GM11168 (cell line): ENCODE measurements around the gene IL1RAPL1.

Experiments
- in situ Hi-C: fragments of 300-500 bp; cut with MboI; formaldehyde crosslinking; loops from one replicate; pipeline ENCODE4 v1.12.0; 2022; ENCODE audit warnings: low sequenced_read_pairs; ENCODE audit not compliant: unreplicated experiment

IL1RAPL1 gene

GRCh38 chrX:29665532-29665931, 1078.3 kb downstream of the IL1RAPL1 start:
- in situ Hi-C loops, result no loop called here

- in situ Hi-C loops, result no loop called here
Measured at GRCh38 chrX:29666366-29666765, 1079.1 kb downstream of the IL1RAPL1 start.

GRCh38 chrX:29671421-29671820, 1084.2 kb downstream of the IL1RAPL1 start:
- in situ Hi-C loops, result no loop called here

GRCh38 chrX:29687687-29688086, 1100.4 kb downstream of the IL1RAPL1 start:
- in situ Hi-C loops, result no loop called here

GRCh38 chrX:29690061-29690460, 1102.8 kb downstream of the IL1RAPL1 start:
- in situ Hi-C loops, result no loop called here

GRCh38 chrX:29691044-29691443, 1103.8 kb downstream of the IL1RAPL1 start:
- in situ Hi-C loops, result no loop called here

GRCh38 chrX:29693912-29694311, 1106.7 kb downstream of the IL1RAPL1 start:
- in situ Hi-C loops, result no loop called here

GRCh38 chrX:29699239-29699638, 1112.0 kb downstream of the IL1RAPL1 start:
- in situ Hi-C loops, result no loop called here

- in situ Hi-C loops, result no loop called here
Measured at GRCh38 chrX:29707088-29707487, 1119.8 kb downstream of the IL1RAPL1 start.

GRCh38 chrX:29721152-29721551, 1133.9 kb downstream of the IL1RAPL1 start:
- in situ Hi-C loops, result no loop called here

GRCh38 chrX:29724316-29724715, 1137.1 kb downstream of the IL1RAPL1 start:
- in situ Hi-C loops, result no loop called here

GRCh38 chrX:29726811-29727210, 1139.6 kb downstream of the IL1RAPL1 start:
- in situ Hi-C loops, result no loop called here

- in situ Hi-C loops, result no loop called here
Measured at GRCh38 chrX:29728639-29729038, 1141.4 kb downstream of the IL1RAPL1 start.

- in situ Hi-C loops, result no loop called here
Measured at GRCh38 chrX:29744966-29745365, 1157.7 kb downstream of the IL1RAPL1 start.

GRCh38 chrX:29746326-29746725, 1159.1 kb downstream of the IL1RAPL1 start:
- in situ Hi-C loops, result no loop called here

GRCh38 chrX:29762006-29762405, 1174.8 kb downstream of the IL1RAPL1 start:
- in situ Hi-C loops, result no loop called here

GRCh38 chrX:29775890-29776289, 1188.6 kb downstream of the IL1RAPL1 start:
- in situ Hi-C loops, result no loop called here

- in situ Hi-C loops, result no loop called here
Measured at GRCh38 chrX:29787656-29788055, 1200.4 kb downstream of the IL1RAPL1 start.

- in situ Hi-C loops, result no loop called here
Measured at GRCh38 chrX:29788991-29789699, 1201.9 kb downstream of the IL1RAPL1 start.

GRCh38 chrX:29792335-29792734, 1205.1 kb downstream of the IL1RAPL1 start:
- in situ Hi-C loops, result no loop called here

- in situ Hi-C loops, result no loop called here
Measured at GRCh38 chrX:29797156-29797555, 1209.9 kb downstream of the IL1RAPL1 start.

- in situ Hi-C loops, result no loop called here
Measured at GRCh38 chrX:29798469-29798868, 1211.2 kb downstream of the IL1RAPL1 start.
